Measurements from ENCODE around the gene TUBGCP6. TPM values are rescaled to one million over a fixed set of nuclear protein-coding genes. Genes with fewer than 3 reads are reported as not detected.

The TUBGCP6 gene
- total RNA-seq, 1 experiment from 2014 or later = 38.6 TPM

DNA sequence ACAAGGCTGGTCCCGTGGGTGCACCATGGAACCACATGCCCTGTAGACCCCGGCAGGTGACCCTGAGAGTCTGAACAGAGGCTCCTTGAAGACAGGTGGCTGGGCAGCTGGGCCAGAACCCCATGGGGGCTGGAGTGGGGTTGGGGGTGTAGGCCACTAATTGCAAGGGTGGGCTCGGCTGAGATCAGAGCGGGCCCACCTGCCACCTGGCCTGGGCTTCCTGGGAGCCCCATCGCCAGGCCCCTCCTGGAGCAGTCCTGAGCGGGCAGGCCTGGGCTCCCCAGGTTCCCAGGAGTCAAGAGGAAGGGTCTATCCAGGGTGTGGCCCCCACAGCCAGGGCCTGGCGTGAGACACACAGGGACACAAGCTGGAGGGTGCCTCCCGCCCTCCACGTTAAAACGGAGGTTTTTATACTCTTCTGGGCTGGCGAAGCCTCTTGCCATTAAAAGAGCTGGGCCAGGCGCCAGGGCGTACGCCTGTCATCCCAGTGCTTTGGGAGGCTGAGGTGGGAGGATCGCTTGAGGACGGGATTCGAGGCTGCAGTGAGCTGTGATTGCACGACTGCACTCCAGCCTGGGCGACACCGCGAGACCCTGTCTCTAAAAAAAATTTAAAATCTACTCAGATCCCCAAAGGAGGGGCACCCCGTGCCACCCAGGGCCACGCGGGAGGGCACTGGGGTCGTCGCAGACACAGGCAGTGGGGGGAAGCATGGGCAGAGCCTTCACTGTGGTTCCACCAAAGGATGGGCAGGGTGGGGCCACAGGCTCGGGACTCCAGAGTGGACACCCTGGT lies 63.9 kb downstream of the TUBGCP6 start (continued):
- TF ChIP-seq REST (IDR thresholded peaks at IDR 0.05; ENCODE audit: low read depth) = no peak

DNA sequence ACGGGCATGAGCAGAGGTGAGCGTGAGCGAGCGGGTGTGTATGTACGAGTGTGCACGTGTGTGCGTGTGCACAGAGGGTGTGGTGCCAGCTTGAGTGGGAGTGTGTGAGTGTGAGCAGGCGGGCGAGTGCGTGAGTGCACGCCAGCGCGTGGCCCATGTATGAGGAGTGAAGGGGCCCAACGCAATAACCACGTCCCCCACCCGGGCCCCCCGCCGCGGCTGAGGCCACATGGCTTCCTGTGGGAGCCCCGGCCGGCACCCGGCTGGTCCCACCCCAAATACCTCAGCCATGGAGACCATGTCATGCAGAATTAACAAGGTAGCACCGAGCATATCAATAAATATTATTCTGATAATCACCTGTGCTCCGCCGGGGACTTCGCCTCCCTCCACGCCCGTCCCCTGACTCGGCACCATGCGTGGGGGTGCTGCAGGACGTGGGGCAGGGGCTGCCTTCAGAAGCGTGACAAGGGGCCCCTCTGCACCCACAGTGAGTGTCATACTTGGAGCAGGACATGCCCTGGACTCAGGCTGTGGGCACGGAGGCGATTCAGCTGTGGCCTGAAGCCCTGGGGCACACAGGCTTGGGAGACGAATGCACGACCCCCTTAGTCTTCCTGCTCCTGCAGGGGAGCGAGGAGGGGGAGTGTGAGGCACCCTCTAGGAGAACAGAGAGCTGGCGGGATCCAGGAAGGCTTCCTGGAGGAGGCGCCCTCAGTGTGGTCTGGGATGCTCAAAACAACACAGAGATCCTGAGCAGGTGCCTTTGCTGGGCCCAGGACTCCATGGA lies 64.7 kb downstream of the TUBGCP6 start:
- TF ChIP-seq RAD21 (IDR thresholded peaks at IDR 0.05; ENCODE audit: low read depth) (no peak), YY1 (IDR thresholded peaks at IDR 0.05; ENCODE audit: extremely low read depth, insufficient replicate concordance, low read depth, low read length) (no peak), POLR2AphosphoS5 (IDR thresholded peaks at IDR 0.05; ENCODE audit: low read depth, low read length) (no peak), EGR1 (IDR thresholded peaks at IDR 0.05; ENCODE audit: low read depth) (no peak), SP1 (IDR thresholded peaks at IDR 0.05; ENCODE audit: low read depth) (no peak), FOSL1 (IDR thresholded peaks at IDR 0.05; ENCODE audit: low read depth) (no peak)
- CTCF ChIA-PET = no interaction called here
- Histone ChIP-seq H4K20me1 (ENCODE audit: insufficient read depth) (no peaks in the 10 kb centered on the region), H3K27ac (ENCODE audit: low read depth, low read length) (no peak overlapping the region), H3K4me3 (replicated peaks in 1 of 2; ENCODE audit: low read depth in 1 of 2, low read length in 2 of 2) (no peak overlapping the region), H3K9ac (ENCODE audit: low read length) (no peak overlapping the region), H3K9me2 (ENCODE audit: insufficient read depth) (no peaks in the 10 kb centered on the region), H3K27me3 (ENCODE audit: insufficient read depth, low read length) (no peaks in the 10 kb centered on the region), H3K4me2 (ENCODE audit: low read length) (no peak overlapping the region), H3K9me3 (ENCODE audit: control insufficient read depth in 1 of 2, insufficient read depth in 1 of 2, low read depth in 1 of 2, low read length in 2 of 2) (no peaks in the 10 kb centered on the region), H3K36me3 (ENCODE audit: control insufficient read depth in 1 of 2, insufficient read depth in 2 of 2, low read length in 2 of 2) (no peaks in the 10 kb centered on the region), H3K79me2 (ENCODE audit: insufficient read depth, low read length) (no peaks in the 10 kb centered on the region), H2AFZ (ENCODE audit: low read depth, low read length, poor library complexity, severe bottlenecking) (no peak overlapping the region), H3K4me1 (ENCODE audit: control insufficient read depth in 1 of 2, insufficient read depth in 2 of 2, low read length in 2 of 2) (peaks cover 12 to 16% of the 10 kb centered on the region in 2 experiments; a peak in 3 of 4 replicates)
- POLR2A ChIA-PET = no interaction called here
- DNase-seq (ENCODE audit: low read depth, low spot score) (no peak), ATAC-seq (no peak)
- BruUV-seq (replicated peaks) = no TSS peak
- intact Hi-C loops (cut with micrococcal nuclease) = no loop called here
- RAD21 ChIA-PET (ENCODE audit: low non-redundant PET in 1 of 2, low total read pairs in 2 of 2, uncharacterized antibody in 2 of 2, unreplicated experiment in 2 of 2) = no interaction called here

Data from HCT116 (cell line).